Kidney (tissue), 14 donors: Measurements from ENCODE around the gene PRKN. TPM values are rescaled to one million over a fixed set of nuclear protein-coding genes. Genes with fewer than 3 reads are reported as not detected.

Source experiments
- DNase-seq, 5 donors: peaks; one replicate each; pipeline ENCODE4 v3.0.0-alpha.2; 2013 to 2020
- FAIRE-seq: peaks from 2 replicates; lab custom pipeline; 2012; peaks lifted over from hg19 to GRCh38; lab: Jason Lieb, UNC
- H3K27ac ChIP-seq, 2 donors: one replicate each; pipeline ENCODE4 v1.7.0; 2013; ENCODE audit warnings: low read depth in 2 of 2, low read length in 2 of 2, inconsistent platforms in 1 of 2
- H3K27me3 ChIP-seq: one replicate; pipeline ENCODE4 v1.7.1; 2013; ENCODE audit warnings: low read length, inconsistent platforms; ENCODE audit not compliant: control insufficient read depth, insufficient read depth
- H3K36me3 ChIP-seq, 3 donors: one replicate each; pipeline versions ENCODE4 v1.7.0 to v1.7.1; 2013; ENCODE audit warnings: low read length in 3 of 3, control low read depth in 1 of 3, inconsistent platforms in 1 of 3; ENCODE audit not compliant: insufficient read depth in 3 of 3, control insufficient read depth in 2 of 3
- H3K4me1 ChIP-seq, 3 donors: one replicate each; pipeline versions ENCODE4 v1.7.0 to v1.7.1; 2013; ENCODE audit warnings: low read length in 3 of 3, inconsistent platforms in 1 of 3, low read depth in 1 of 3; ENCODE audit not compliant: control insufficient read depth in 2 of 3, insufficient read depth in 2 of 3
- H3K4me3 ChIP-seq, 3 donors: one replicate each; pipeline versions ENCODE4 v1.7.0 to v1.8.1; 2013; ENCODE audit warnings: low read length in 3 of 3, control low read depth in 1 of 3, inconsistent platforms in 1 of 3
- H3K9ac ChIP-seq, 3 donors: one replicate each; pipeline versions ENCODE4 v1.7.0 to v1.7.1; 2013; ENCODE audit warnings: low read length in 3 of 3, control low read depth in 1 of 3, inconsistent platforms in 1 of 3
- H3K9me3 ChIP-seq, 3 donors: one replicate each; pipeline versions ENCODE4 v1.7.0 to v1.7.1; 2013; ENCODE audit warnings: low read length in 3 of 3, control low read depth in 1 of 3, inconsistent platforms in 1 of 3; ENCODE audit not compliant: control insufficient read depth in 2 of 3, insufficient read depth in 1 of 3
- intact Hi-C: fragments of 100-400 bp; cut with DNase I; formaldehyde crosslinking; loops from one replicate; pipeline ENCODE4 v1.11.1; 2022
- polyA plus RNA-seq: library from polyadenylated mRNA; stranded (reverse); fragments of 350-450 nt; fragmentation: Illumina TruSeq; extraction: RNeasy Lipid Tissue Mini Kit (QIAGEN cat#74804); gene quantifications from one replicate; pipeline ENCODE4 v1.2.3, GENCODE V29; 2014; ENCODE audit warnings: low read depth, low replicate concordance; ENCODE audit not compliant: insufficient read depth
- total RNA-seq: library from RNA; stranded (reverse); fragmentation: NEBNext Ultra II Directional; extraction: Animal tissue kit (Norgen Biotek cat#: 25700); gene quantifications from one replicate; pipeline ENCODE4 v1.2.1, GENCODE V29; 2021
- TF ChIP-seq, protein P1 (sequence below): IDR thresholded peaks from 3 replicates; pipeline ENCODE4 v1.5.1; 2012; ENCODE audit warnings: mild to moderate bottlenecking, moderate library complexity, borderline replicate concordance; ENCODE audit not compliant: insufficient read depth; ENCODE audit errors: extremely low read depth
- donor health status: control.
- donor health status: control.
- donor health status: control.
- donor health status: control.
- donor health status: control.
- donor health status: DM: yes; HTN: yes; CAD: no.
- donor health status: Normal renal cell carcinoma (clear cell type).

PRKN gene
- total and polyA plus RNA-seq, 2 donors from 2014 or later: 8.6 to 10.4 TPM

DNA sequence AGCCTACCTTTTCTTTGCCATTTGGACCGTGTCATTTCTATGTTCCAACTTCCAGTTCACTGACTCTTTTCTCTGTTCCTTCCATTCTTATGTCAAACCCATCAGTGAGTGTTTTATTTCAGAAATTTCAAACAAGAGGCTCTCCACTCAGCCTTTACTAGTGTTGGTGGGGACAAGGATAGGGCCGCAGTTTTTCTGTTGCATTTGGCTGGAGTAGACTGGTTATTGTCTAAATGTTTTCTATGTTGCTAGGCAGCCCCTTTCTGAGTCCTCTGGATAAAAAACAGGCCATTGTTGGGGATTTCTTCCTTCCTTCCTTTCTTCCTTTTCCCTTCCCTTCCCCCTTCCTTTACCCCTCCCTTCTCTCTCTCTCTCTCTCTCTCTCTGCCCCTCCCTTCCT, 288.6 kb downstream of the PRKN start:
- Histone ChIP-seq H3K9me3 (peaks cover 0 to 8% (median 0%) of the 10 kb centered on the region in 3 donors), H3K27me3 (no peaks in the 10 kb centered on the region), H3K36me3 (no peaks in the 10 kb centered on the region), H3K4me3 (no peak overlapping the region), H3K27ac (no peak overlapping the region), H3K4me1 (no peaks in the 10 kb centered on the region), H3K9ac (no peak overlapping the region)
- TF ChIP-seq, protein P1, sequence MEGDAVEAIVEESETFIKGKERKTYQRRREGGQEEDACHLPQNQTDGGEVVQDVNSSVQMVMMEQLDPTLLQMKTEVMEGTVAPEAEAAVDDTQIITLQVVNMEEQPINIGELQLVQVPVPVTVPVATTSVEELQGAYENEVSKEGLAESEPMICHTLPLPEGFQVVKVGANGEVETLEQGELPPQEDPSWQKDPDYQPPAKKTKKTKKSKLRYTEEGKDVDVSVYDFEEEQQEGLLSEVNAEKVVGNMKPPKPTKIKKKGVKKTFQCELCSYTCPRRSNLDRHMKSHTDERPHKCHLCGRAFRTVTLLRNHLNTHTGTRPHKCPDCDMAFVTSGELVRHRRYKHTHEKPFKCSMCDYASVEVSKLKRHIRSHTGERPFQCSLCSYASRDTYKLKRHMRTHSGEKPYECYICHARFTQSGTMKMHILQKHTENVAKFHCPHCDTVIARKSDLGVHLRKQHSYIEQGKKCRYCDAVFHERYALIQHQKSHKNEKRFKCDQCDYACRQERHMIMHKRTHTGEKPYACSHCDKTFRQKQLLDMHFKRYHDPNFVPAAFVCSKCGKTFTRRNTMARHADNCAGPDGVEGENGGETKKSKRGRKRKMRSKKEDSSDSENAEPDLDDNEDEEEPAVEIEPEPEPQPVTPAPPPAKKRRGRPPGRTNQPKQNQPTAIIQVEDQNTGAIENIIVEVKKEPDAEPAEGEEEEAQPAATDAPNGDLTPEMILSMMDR: no peak
- FAIRE-seq (no peak), DNase-seq (no peak)
- intact Hi-C loops: no loop called here

DNA sequence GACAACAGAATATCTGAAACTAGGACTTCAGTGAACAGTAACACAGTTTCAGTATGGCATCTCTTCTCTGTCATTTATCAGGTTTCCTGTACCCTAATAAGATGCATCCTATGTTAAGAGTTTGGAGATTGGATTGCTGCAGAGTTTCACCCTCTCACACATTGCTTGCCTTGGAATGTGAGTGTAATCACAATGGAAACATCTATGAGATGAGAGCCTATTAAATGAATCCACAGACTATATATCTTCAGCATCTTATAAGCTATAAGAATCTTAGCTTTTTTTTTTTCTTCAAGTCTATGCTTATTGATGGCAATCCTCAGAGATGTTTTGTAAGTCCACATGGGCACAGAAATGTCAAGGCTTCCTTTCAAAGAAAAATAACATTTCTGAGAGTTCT, 292.5 kb downstream of the PRKN start:
- Histone ChIP-seq H3K4me3 (no peak overlapping the region), H3K9ac (no peak overlapping the region), H3K4me1 (no peaks in the 10 kb centered on the region), H3K36me3 (no peaks in the 10 kb centered on the region), H3K9me3 (peaks cover 0 to 8% (median 0%) of the 10 kb centered on the region in 3 donors), H3K27me3 (no peaks in the 10 kb centered on the region), H3K27ac (no peak overlapping the region)
- TF ChIP-seq, protein P1: no peak
- no peak for DNase-seq
- FAIRE-seq: no peak
- intact Hi-C loops: no loop called here

DNA sequence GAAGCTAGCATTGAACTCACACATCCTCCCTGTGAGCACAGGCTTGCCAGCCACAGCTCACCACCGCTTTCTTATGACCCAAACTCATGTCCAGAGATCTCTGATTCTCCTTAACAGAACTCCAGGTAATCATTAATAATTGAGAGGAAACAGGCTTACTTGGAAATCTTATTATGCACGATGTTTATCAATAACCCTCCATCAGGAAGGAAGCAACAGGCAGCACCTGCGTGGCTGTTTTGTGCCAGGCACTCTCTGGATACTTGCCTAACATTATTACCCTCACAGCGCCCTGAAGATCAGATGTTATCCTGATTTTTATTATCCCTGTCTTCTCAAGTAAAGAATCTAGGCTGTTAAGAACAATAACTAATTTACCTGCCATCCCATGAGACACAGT, 306.6 kb downstream of the PRKN start:
- H3K9me3 ChIP-seq: no peaks in the 10 kb centered on the region
- intact Hi-C loops: no loop called here
- FAIRE-seq (no peak), DNase-seq (no peak)
- no peak overlapping the region for H3K9ac ChIP-seq
- H3K27me3 ChIP-seq: no peaks in the 10 kb centered on the region
- H3K4me1 ChIP-seq: no peaks in the 10 kb centered on the region
- H3K4me3 ChIP-seq: no peak overlapping the region
- TF ChIP-seq, protein P1: no peak
- no peaks in the 10 kb centered on the region for H3K36me3 ChIP-seq
- no peak overlapping the region for H3K27ac ChIP-seq
